GM23248 (cell line): ENCODE results near the gene FABP7.

Experiments used
- EZH2 ChIP-seq: fragments of 200-600 bp; sonication (generic); IDR thresholded peaks from 2 replicates; pipeline ENCODE4 v1.6.1; 2018; ENCODE audit warnings: antibody characterized with exemption, mild to moderate bottlenecking; ENCODE audit not compliant: insufficient read depth, poor library complexity, severe bottlenecking
- EZH2phosphoT487 ChIP-seq: fragments of 200-600 bp; sonication (generic); IDR thresholded peaks from 2 replicates; pipeline ENCODE4 v1.6.1; 2018; ENCODE audit warnings: antibody characterized with exemption, moderate library complexity, mild to moderate bottlenecking, low read depth; ENCODE audit not compliant: insufficient read depth

- TF ChIP-seq EZH2phosphoT487 (no peak), EZH2 (no peak)
Measured at GRCh38 chr6:122755901-122756300, 23.6 kb upstream of the FABP7 start.
